ENCODE results near the gene GPER1.

DNA sequence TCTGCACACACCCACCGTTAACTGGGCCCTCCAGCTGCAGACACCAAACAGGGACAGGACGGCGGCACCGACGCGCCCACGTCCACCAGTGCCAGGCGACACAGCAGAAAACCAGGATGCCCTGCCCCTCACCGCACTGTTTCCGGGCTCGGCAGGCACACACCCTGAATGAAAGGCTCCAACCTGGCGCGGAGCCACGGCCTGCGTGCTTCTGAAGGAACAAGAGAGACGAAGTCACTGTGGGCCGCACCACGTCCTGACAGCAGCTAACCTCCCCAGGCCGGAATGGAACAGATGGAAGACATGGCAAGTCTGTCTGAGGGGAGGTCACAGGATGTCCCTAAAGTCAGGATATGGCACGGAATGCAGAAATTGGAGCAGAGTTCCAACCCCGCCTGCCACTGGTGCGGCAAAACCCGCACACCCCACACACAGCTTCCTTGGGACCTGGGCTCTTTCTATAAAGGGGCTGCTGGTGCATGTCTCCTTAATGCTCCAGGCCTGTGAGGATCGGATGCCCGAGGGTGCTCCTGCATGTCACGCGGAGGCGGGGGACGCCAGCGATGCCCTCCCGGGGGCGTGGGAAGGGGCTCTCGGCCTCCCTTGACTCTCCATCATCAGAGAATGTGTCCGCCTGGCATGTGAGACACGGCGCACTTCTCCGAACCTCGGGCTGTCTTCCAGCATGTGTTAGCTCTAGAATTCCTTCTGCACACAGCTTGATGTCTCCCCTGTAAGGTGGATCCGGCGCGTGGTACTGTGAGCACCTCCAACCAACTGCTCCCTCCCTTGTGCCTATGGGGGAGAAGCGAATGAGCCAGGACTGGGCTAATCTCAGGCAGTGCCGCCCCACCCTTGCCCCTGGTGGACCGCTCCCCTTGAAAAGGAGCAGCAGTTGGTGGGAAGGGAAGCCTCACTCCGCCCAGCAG, 3.9 kb upstream of the GPER1 start:
- TF ChIP-seq, protein P1, sequence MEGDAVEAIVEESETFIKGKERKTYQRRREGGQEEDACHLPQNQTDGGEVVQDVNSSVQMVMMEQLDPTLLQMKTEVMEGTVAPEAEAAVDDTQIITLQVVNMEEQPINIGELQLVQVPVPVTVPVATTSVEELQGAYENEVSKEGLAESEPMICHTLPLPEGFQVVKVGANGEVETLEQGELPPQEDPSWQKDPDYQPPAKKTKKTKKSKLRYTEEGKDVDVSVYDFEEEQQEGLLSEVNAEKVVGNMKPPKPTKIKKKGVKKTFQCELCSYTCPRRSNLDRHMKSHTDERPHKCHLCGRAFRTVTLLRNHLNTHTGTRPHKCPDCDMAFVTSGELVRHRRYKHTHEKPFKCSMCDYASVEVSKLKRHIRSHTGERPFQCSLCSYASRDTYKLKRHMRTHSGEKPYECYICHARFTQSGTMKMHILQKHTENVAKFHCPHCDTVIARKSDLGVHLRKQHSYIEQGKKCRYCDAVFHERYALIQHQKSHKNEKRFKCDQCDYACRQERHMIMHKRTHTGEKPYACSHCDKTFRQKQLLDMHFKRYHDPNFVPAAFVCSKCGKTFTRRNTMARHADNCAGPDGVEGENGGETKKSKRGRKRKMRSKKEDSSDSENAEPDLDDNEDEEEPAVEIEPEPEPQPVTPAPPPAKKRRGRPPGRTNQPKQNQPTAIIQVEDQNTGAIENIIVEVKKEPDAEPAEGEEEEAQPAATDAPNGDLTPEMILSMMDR (IDR thresholded peaks at IDR 0.05; ENCODE audit: low read depth, low read length), result no peak
- TF ChIP-seq POLR2A (IDR thresholded peaks at IDR 0.05; ENCODE audit: extremely low read depth, insufficient read length) (no peak), MYC (IDR thresholded peaks at IDR 0.05; ENCODE audit: low read depth, low read length) (no peak)
- TF ChIP-seq, protein P2, sequence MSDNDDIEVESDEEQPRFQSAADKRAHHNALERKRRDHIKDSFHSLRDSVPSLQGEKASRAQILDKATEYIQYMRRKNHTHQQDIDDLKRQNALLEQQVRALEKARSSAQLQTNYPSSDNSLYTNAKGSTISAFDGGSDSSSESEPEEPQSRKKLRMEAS (IDR thresholded peaks at IDR 0.05; ENCODE audit: low read depth, low read length), result no peak
